Skeletal muscle satellite cell (primary cell): ENCODE results near the gene MRPL16.
"Not testable (repeated sequence)": the region's sequence is repeated elsewhere in the genome, so short reads cannot be mapped to it uniquely, and the experiment has no call there.

ENCODE experiments used
- H3K27me3 ChIP-seq: 2 replicates; pipeline ENCODE4 v1.7.0; 2013; ENCODE audit warnings: low read length; ENCODE audit not compliant: control insufficient read depth, insufficient read depth
- H3K36me3 ChIP-seq: 2 replicates; pipeline ENCODE4 v1.7.0; 2013; ENCODE audit warnings: mild to moderate bottlenecking, control low read depth, low read length; ENCODE audit not compliant: insufficient read depth
- H3K4me1 ChIP-seq: 2 replicates; pipeline ENCODE4 v1.7.0; 2013; ENCODE audit warnings: low read length; ENCODE audit not compliant: control insufficient read depth, insufficient read depth
- H3K4me2 ChIP-seq: 2 replicates; pipeline ENCODE4 v1.7.0; 2013; ENCODE audit warnings: mild to moderate bottlenecking, low read length
- H3K4me3 ChIP-seq: 2 replicates; pipeline ENCODE4 v1.7.0; 2013; ENCODE audit warnings: low read length
- H3K9ac ChIP-seq: 2 replicates; pipeline ENCODE4 v1.7.0; 2013; ENCODE audit warnings: mild to moderate bottlenecking, low read depth, low read length, moderate library complexity
- H3K9me3 ChIP-seq: replicated peaks from 2 replicates; pipeline ENCODE4 v1.7.0; 2013; ENCODE audit warnings: mild to moderate bottlenecking, control low read depth, low read length

Gene MRPL16

DNA sequence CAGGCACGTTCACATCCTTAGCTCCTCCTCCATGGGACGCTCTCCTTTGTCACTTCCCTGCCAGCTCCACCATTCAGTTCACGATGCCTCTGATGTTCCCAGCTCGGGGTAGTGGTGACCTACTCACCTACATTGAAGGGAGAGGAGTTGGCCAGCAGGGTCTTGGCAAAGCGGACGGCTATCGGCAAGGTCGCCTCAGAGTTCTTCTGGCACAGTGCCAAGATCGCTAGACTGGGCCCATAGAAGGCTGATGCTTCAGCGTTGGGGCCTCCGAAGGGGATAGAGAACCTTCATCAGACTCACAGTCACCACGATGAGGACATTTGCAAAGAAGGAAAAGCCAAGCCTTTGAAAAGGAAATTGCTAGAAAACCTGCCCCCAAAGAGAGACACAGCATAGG lies 31.7 kb upstream of the MRPL16 start:
- Histone ChIP-seq H3K4me3 (no peak overlapping the region), H3K27me3 (no peaks in the 10 kb centered on the region), H3K36me3 (no peaks in the 10 kb centered on the region), H3K4me2 (no peak overlapping the region), H3K4me1 (no peaks in the 10 kb centered on the region), H3K9me3 (no peaks in the 10 kb centered on the region), H3K9ac (no peak overlapping the region)

- no peak overlapping the region for H3K4me3 ChIP-seq
- H3K36me3 ChIP-seq, result no peaks in the 10 kb centered on the region
- H3K9me3 ChIP-seq, result no peaks in the 10 kb centered on the region
- no peak overlapping the region for H3K9ac ChIP-seq
- no peak overlapping the region for H3K4me2 ChIP-seq
- no peaks in the 10 kb centered on the region for H3K27me3 ChIP-seq
- H3K4me1 ChIP-seq, result no peaks in the 10 kb centered on the region
Measured at GRCh38 chr11:59841514-59841913, 30.9 kb upstream of the MRPL16 start.

- Histone ChIP-seq H3K4me1 (no peaks in the 10 kb centered on the region), H3K4me3 (no peak overlapping the region), H3K4me2 (no peak overlapping the region), H3K27me3 (no peaks in the 10 kb centered on the region), H3K9me3 (no peaks in the 10 kb centered on the region), H3K36me3 (no peaks in the 10 kb centered on the region), H3K9ac (no peak overlapping the region)
Measured at GRCh38 chr11:59839615-59840014, 29.0 kb upstream of the MRPL16 start.

DNA sequence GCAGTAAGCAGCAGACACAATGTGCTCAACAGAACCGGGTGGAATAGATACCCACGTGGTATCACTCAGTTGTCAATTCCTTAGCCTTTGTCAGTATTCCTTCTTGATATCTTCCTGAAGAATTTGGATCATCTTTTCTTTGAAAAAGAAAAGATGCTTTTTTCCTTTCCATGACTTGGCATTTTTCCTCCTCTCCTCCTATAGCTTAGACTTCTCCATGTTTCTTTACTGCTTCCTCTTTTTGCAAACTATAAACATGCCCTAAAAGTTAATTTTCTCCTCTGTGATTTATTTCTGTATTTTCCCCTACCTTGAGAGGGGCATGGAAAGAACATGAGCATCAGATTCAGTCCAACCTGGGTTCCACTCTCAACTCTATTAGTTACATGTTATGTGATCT lies 23.0 kb upstream of the MRPL16 start:
- no peaks in the 10 kb centered on the region for H3K9me3 ChIP-seq
- H3K9ac ChIP-seq, result no peak overlapping the region
- H3K4me2 ChIP-seq, result no peak overlapping the region
- no peaks in the 10 kb centered on the region for H3K27me3 ChIP-seq
- H3K36me3 ChIP-seq, result no peaks in the 10 kb centered on the region
- no peak overlapping the region for H3K4me3 ChIP-seq
- H3K4me1 ChIP-seq, result no peaks in the 10 kb centered on the region

- no peaks in the 10 kb centered on the region for H3K36me3 ChIP-seq
- H3K4me2 ChIP-seq, result no peak overlapping the region
- no peaks in the 10 kb centered on the region for H3K4me1 ChIP-seq
- H3K9ac ChIP-seq, result no peak overlapping the region
- no peaks in the 10 kb centered on the region for H3K27me3 ChIP-seq
- no peaks in the 10 kb centered on the region for H3K9me3 ChIP-seq
- H3K4me3 ChIP-seq, result no peak overlapping the region
Measured at GRCh38 chr11:59829358-59829757, 18.8 kb upstream of the MRPL16 start.

DNA sequence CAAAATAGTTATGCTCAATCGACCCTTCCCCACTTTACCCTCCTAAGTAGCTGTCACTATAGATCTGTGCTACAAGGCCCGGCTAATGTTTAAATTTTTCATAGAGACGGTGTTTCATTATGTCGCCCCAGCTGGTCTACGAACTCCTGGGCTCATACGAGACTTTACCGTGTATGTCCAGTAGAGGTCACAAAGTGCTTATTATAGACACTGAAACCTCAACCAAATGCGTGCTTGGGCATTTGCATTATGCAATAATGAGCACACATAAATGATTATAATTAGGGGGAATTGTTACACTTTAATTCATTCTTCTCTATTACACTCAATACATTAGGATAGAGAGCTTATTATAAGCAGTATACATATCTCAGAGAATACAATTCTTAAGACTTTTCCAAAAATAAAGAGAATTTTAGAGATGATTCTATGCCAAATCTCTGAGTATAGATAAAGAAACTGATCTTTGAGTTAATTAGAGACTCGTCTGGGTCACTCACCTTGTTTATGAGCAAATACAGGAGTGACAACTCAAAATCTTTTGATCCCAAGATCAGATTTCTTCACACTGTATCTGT lies 12.5 kb upstream of the MRPL16 start:
- Histone ChIP-seq H3K4me1 (no peaks in the 10 kb centered on the region), H3K27me3 (peaks cover 4% of the 10 kb centered on the region), H3K36me3 (no peaks in the 10 kb centered on the region), H3K9me3 (no peaks in the 10 kb centered on the region), H3K4me2 (peak overlapping the region; percentile 34), H3K4me3 (no peak overlapping the region), H3K9ac (no peak overlapping the region)

DNA sequence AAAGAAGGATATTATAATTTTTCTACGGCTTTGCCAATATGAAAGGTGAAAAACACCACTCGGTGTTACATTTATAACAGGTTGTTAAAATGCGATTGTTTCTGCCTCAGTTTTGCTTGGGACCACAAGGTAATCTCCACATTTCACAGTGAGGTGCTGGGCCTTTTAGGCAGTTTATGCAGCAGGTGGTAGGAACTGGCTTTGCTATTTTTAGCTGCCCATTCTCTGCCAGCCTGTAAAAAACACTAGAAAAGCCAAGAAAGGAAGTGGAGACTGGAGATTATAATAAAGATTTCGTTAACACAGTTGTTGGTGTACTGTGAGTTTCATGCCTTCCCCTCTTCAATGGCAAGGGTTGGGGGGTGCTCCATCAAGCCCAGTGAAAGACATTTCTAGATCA lies 8.0 kb upstream of the MRPL16 start:
- H3K9ac ChIP-seq, result no peak overlapping the region
- H3K4me3 ChIP-seq, result no peak overlapping the region
- no peaks in the 10 kb centered on the region for H3K36me3 ChIP-seq
- H3K4me1 ChIP-seq, result no peaks in the 10 kb centered on the region
- no peaks in the 10 kb centered on the region for H3K9me3 ChIP-seq
- no peak overlapping the region for H3K4me2 ChIP-seq
- peaks cover 14% of the 10 kb centered on the region for H3K27me3 ChIP-seq

- not testable (repeated sequence) for H3K4me2 ChIP-seq, H3K9me3 ChIP-seq, H3K9ac ChIP-seq, H3K36me3 ChIP-seq, H3K4me3 ChIP-seq, H3K4me1 ChIP-seq
- H3K27me3 ChIP-seq, result peaks cover 14% of the 10 kb centered on the region
Measured at GRCh38 chr11:59816434-59816833, 5.9 kb upstream of the MRPL16 start.

GRCh38 chr11:59815754-59816153 lies 5.2 kb upstream of the MRPL16 start:
- H3K9ac ChIP-seq, result no peak overlapping the region
- H3K36me3 ChIP-seq, result no peaks in the 10 kb centered on the region
- no peak overlapping the region for H3K4me3 ChIP-seq
- no peaks in the 10 kb centered on the region for H3K9me3 ChIP-seq
- peaks cover 14% of the 10 kb centered on the region for H3K27me3 ChIP-seq
- H3K4me2 ChIP-seq, result no peak overlapping the region
- H3K4me1 ChIP-seq, result no peaks in the 10 kb centered on the region

GRCh38 chr11:59814021-59814420 lies 3.4 kb upstream of the MRPL16 start:
- Histone ChIP-seq H3K9ac (no peak overlapping the region), H3K4me2 (no peak overlapping the region), H3K9me3 (no peaks in the 10 kb centered on the region), H3K4me1 (peaks cover 5% of the 10 kb centered on the region), H3K4me3 (no peak overlapping the region), H3K36me3 (no peaks in the 10 kb centered on the region), H3K27me3 (peaks cover 11% of the 10 kb centered on the region)

GRCh38 chr11:59813364-59813763 lies 2.8 kb upstream of the MRPL16 start:
- peaks cover 5% of the 10 kb centered on the region for H3K4me1 ChIP-seq
- H3K4me3 ChIP-seq, result no peak overlapping the region
- no peak overlapping the region for H3K4me2 ChIP-seq
- peaks cover 2% of the 10 kb centered on the region for H3K36me3 ChIP-seq
- H3K27me3 ChIP-seq, result peaks cover 11% of the 10 kb centered on the region
- H3K9me3 ChIP-seq, result no peaks in the 10 kb centered on the region
- H3K9ac ChIP-seq, result no peak overlapping the region

DNA sequence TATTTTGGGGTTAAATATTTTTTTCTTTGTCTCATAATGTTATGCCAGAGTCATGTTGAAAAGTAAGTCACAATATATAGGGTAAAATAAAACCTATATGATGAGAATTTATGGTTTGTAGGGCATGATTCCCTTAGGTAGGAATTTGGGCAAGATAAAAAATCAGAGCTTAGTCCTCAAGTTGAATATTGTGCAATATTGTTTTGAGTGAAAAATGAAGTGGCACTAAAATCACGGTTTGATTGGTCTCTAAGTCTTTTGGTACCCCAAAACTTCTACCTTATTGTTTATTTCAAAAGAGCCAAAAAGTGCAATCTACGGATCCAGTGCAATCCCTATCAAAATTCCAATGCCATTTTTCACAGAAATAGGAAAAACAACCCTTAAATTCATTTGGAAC lies 1.6 kb upstream of the MRPL16 start:
- H3K9ac ChIP-seq, result no peak overlapping the region
- H3K27me3 ChIP-seq, result peaks cover 11% of the 10 kb centered on the region
- H3K36me3 ChIP-seq, result peaks cover 2% of the 10 kb centered on the region
- no peak overlapping the region for H3K4me2 ChIP-seq
- peaks cover 5% of the 10 kb centered on the region for H3K4me1 ChIP-seq
- H3K4me3 ChIP-seq, result no peak overlapping the region
- H3K9me3 ChIP-seq, result no peaks in the 10 kb centered on the region
